Mesendoderm (in vitro differentiated cells): Measurements from ENCODE around the gene CAMKMT.

ENCODE experiments used
- DNase-seq: peaks from one replicate; pipeline ENCODE4 v3.0.0; 2013
- H2AK5ac ChIP-seq: 2 replicates; pipeline ENCODE4 v1.6.1; 2013; ENCODE audit warnings: low read length, inconsistent platforms
- H2BK120ac ChIP-seq: 2 replicates; pipeline ENCODE4 v1.6.1; 2013; ENCODE audit warnings: low read depth, mild to moderate bottlenecking, low read length, moderate library complexity, mixed read lengths
- H2BK15ac ChIP-seq: replicated peaks from 2 replicates; pipeline ENCODE4 v1.6.1; 2013; ENCODE audit warnings: low read depth, mild to moderate bottlenecking, moderate library complexity
- H2BK5ac ChIP-seq: 2 replicates; pipeline ENCODE4 v1.6.1; 2013; ENCODE audit warnings: low read length, inconsistent platforms
- H3K18ac ChIP-seq: 2 replicates; pipeline ENCODE4 v1.6.1; 2013; ENCODE audit warnings: mild to moderate bottlenecking, low read length, mixed read lengths
- H3K23ac ChIP-seq: one replicate; pipeline ENCODE4 v1.6.1; 2013; ENCODE audit warnings: low read length
- H3K27ac ChIP-seq: 2 replicates; pipeline ENCODE4 v1.5.1; 2013; ENCODE audit warnings: low read depth, mild to moderate bottlenecking, inconsistent platforms, low read length, moderate library complexity
- H3K27me3 ChIP-seq: 2 replicates; pipeline ENCODE4 v1.6.1; 2013; ENCODE audit warnings: low read length, control low read depth, mild to moderate bottlenecking, inconsistent platforms; ENCODE audit not compliant: insufficient read depth, poor library complexity
- H3K36me3 ChIP-seq: 2 replicates; pipeline ENCODE4 v1.6.1; 2013; ENCODE audit warnings: low read length, inconsistent platforms; ENCODE audit not compliant: control insufficient read depth, insufficient read depth
- H3K4ac ChIP-seq: one replicate; pipeline ENCODE4 v1.6.1; 2013; ENCODE audit warnings: low read depth, mild to moderate bottlenecking, low read length, moderate library complexity
- H3K4me1 ChIP-seq: 2 replicates; pipeline ENCODE4 v1.6.1; 2013; ENCODE audit warnings: low read depth, low read length, inconsistent platforms; ENCODE audit not compliant: control insufficient read depth
- H3K4me2 ChIP-seq: 2 replicates; pipeline ENCODE4 v1.6.1; 2013; ENCODE audit warnings: low read length
- H3K4me3 ChIP-seq: 2 replicates; pipeline ENCODE4 v1.5.1; 2013; ENCODE audit warnings: mild to moderate bottlenecking, low read length
- H3K56ac ChIP-seq: one replicate; pipeline ENCODE4 v1.6.1; 2013; ENCODE audit warnings: low read length
- H3K79me1 ChIP-seq: 2 replicates; pipeline ENCODE4 v1.6.1; 2013; ENCODE audit warnings: low read length, inconsistent platforms
- H3K79me2 ChIP-seq: 2 replicates; pipeline ENCODE4 v1.6.1; 2013; ENCODE audit warnings: mild to moderate bottlenecking, low read length; ENCODE audit not compliant: control insufficient read depth, insufficient read depth
- H3K9ac ChIP-seq: 2 replicates; pipeline ENCODE4 v1.6.1; 2013; ENCODE audit warnings: low read length, inconsistent platforms
- H4K5ac ChIP-seq: one replicate; pipeline ENCODE4 v1.6.1; 2013; ENCODE audit warnings: low read length
- H4K8ac ChIP-seq: one replicate; pipeline ENCODE4 v1.6.1; 2013; ENCODE audit warnings: low read depth, mild to moderate bottlenecking, control low read depth, low read length, moderate library complexity
- WGBS: extraction: QIAGEN DNeasy Blood & Tissue Kit; methylation state at CpG from one replicate; pipeline ENCODE4 v1.1.7; 2013; ENCODE audit warnings: low lambda C conversion rate, missing lambda C conversion rate; ENCODE audit not compliant: insufficient coverage; ENCODE audit errors: extremely low coverage; 5-methylcytosine and 5-hydroxymethylcytosine counted together

CAMKMT gene

DNA sequence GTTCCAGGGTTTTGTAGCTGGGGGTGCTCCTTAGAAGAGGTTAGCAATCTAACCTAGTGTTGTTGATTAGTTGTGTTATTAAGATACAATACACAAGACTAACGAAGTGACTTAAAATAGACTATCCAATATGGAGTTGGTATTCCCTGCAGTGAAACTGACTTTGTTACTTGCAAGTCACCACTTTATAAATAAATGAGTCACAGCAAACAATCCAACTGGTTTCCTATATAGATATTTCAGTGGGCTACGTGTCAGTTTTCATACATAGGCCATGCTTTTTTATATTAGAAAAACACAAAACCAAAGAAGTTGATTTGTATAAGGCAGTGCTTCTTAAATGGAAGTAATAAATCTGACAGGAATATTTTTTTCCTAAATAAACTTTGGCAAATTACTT, 274.0 kb downstream of the CAMKMT start:
- Histone ChIP-seq H2BK5ac (no peak overlapping the region), H3K4me1 (no peaks in the 10 kb centered on the region), H3K79me1 (no peaks in the 10 kb centered on the region), H2BK120ac (no peak overlapping the region), H4K5ac (no peak overlapping the region), H3K36me3 (no peaks in the 10 kb centered on the region), H3K56ac (no peak overlapping the region), H2AK5ac (no peak overlapping the region), H2BK15ac (no peak overlapping the region), H4K8ac (no peak overlapping the region), H3K23ac (no peak overlapping the region), H3K18ac (no peak overlapping the region), H3K4me3 (no peak overlapping the region), H3K27ac (no peak overlapping the region), H3K4ac (no peak overlapping the region), H3K9ac (no peak overlapping the region), H3K79me2 (no peaks in the 10 kb centered on the region), H3K27me3 (peaks cover under 1% of the 10 kb centered on the region), H3K4me2 (no peak overlapping the region)
- DNase-seq: no peak
- no CpG with 5 or more reads among the region's 2 CpGs for WGBS

DNA sequence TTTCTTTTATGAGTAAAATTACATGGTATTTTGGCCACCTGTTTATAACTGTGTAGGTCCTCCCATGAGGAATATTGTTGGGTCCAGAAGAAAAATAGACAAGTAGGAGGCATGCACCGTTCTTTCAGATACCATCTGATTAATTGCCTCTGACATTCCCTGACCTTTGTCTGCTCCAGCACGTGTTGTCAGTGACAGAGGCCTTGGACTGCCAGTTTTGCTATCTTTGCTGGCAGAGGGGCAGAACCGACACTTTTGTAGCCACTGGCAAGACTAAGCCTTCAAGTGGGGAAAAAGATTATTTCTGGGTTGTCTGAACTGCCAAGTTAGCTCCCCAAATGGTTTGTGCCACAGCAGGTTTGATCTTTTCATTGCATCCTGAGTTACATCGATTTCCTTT, 276.9 kb downstream of the CAMKMT start:
- H3K4ac ChIP-seq: no peak overlapping the region
- no peak overlapping the region for H2AK5ac ChIP-seq
- no peaks in the 10 kb centered on the region for H3K4me1 ChIP-seq
- no peak overlapping the region for H2BK120ac ChIP-seq
- H2BK5ac ChIP-seq: no peak overlapping the region
- peaks cover 2% of the 10 kb centered on the region for H3K27me3 ChIP-seq
- no peak overlapping the region for H3K23ac ChIP-seq
- no peak overlapping the region for H2BK15ac ChIP-seq
- no peak overlapping the region for H4K8ac ChIP-seq
- no peak for DNase-seq
- H3K36me3 ChIP-seq: no peaks in the 10 kb centered on the region
- H3K56ac ChIP-seq: peak overlapping the region; percentile 49
- H3K79me2 ChIP-seq: no peaks in the 10 kb centered on the region
- no peak overlapping the region for H3K27ac ChIP-seq
- H3K4me2 ChIP-seq: no peak overlapping the region
- no peak overlapping the region for H3K18ac ChIP-seq
- H4K5ac ChIP-seq: no peak overlapping the region
- WGBS: no CpG with 5 or more reads among the region's 4 CpGs
- no peaks in the 10 kb centered on the region for H3K79me1 ChIP-seq
- no peak overlapping the region for H3K4me3 ChIP-seq
- no peak overlapping the region for H3K9ac ChIP-seq

DNA sequence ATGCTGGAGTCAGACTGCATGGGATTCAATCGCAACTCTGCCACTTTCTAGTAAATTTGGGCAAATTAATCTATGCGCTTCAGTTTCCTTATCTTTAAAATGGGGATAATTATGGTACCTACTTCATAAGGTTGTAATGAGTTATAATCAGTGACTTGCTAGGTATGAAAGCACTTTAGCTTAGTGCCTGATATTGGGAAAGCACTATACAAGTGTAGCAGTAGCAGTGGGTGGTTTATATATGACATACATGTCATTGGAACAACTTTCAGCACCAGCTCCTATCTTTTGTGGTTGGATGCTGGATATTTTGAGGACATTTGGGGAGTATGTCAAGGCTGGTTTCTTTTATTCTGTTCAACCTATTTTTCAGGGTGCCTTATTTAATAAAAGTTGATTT, 277.7 kb downstream of the CAMKMT start:
- Histone ChIP-seq H2BK5ac (no peak overlapping the region), H3K4me3 (no peak overlapping the region), H3K27ac (no peak overlapping the region), H2BK15ac (no peak overlapping the region), H3K4me1 (no peaks in the 10 kb centered on the region), H4K8ac (no peak overlapping the region), H3K4ac (no peak overlapping the region), H3K56ac (no peak overlapping the region), H2AK5ac (no peak overlapping the region), H3K18ac (no peak overlapping the region), H3K4me2 (no peak overlapping the region), H2BK120ac (no peak overlapping the region), H3K79me2 (no peaks in the 10 kb centered on the region), H3K36me3 (no peaks in the 10 kb centered on the region), H4K5ac (no peak overlapping the region), H3K27me3 (peaks cover 2% of the 10 kb centered on the region), H3K23ac (no peak overlapping the region), H3K79me1 (no peaks in the 10 kb centered on the region), H3K9ac (no peak overlapping the region)
- no peak for DNase-seq
- WGBS: no CpG with 5 or more reads among the region's 2 CpGs

DNA sequence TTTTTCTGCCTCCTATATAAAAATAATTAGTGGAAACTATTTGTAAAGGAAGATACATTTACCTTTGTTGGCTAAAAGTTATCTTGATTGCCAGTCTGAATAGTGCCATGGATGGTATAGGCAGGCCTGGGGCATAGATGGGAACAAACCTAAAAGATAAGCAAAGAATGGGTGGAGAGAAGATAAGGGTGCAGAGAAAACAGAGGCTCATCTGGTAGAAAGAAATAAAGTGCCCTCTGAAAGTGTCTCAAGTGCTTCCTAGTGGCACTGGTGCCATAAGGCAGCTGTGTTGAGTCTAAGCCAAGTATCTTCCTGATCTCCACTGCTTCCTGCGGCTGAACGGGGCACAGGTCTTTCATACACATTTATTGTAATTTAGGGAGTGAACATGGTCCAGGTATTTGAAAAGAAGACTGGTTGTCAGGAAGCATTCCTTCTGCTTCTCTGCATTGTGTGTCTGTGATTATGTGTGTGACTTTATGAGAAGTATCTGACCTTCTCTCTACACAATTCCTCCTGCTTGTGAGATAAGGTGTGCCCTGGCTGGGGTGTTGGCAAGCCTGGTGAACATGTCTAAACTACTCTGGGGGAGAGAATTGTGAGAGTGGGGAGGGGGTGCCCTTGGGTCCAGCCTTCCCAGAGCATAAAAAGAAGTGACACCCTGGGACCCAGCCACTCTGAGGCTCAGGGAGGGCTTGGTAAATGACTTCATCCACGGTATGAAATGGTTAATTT, 280.5 kb downstream of the CAMKMT start:
- Histone ChIP-seq H3K79me2 (no peaks in the 10 kb centered on the region), H2BK15ac (no peak overlapping the region), H3K4ac (no peak overlapping the region), H2BK120ac (no peak overlapping the region), H3K79me1 (no peaks in the 10 kb centered on the region), H3K27me3 (peaks cover 2% of the 10 kb centered on the region), H3K23ac (no peak overlapping the region), H3K27ac (no peak overlapping the region), H3K9ac (no peak overlapping the region), H4K5ac (no peak overlapping the region), H2AK5ac (no peak overlapping the region), H3K4me2 (no peak overlapping the region), H3K4me3 (no peak overlapping the region), H3K56ac (no peak overlapping the region), H4K8ac (no peak overlapping the region), H3K36me3 (no peaks in the 10 kb centered on the region), H3K4me1 (no peaks in the 10 kb centered on the region), H3K18ac (no peak overlapping the region), H2BK5ac (no peak overlapping the region)
- WGBS: no CpG with 5 or more reads among the region's 3 CpGs
- DNase-seq: no peak

DNA sequence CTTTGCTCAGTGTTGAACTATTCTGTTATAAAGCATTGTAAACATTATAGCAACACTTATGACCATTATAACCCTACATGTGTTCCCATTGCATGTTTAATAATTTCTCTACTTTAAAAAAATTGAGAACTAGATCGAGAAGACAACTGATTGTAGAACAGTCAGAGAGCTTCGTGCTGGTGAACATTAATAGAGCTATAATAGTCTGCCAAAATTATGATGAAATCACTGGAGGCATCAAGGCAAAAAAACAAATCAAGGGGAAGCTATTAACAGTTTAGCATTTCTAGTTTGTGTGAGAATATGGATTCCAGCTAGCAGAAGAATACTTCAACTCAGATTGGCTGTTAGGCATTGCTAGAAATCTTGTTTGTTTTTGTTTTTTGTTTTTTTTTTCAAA, 284.2 kb downstream of the CAMKMT start:
- Histone ChIP-seq H4K8ac (no peak overlapping the region), H3K79me2 (no peaks in the 10 kb centered on the region), H3K56ac (no peak overlapping the region), H3K18ac (no peak overlapping the region), H2BK15ac (no peak overlapping the region), H2BK120ac (no peak overlapping the region), H3K4me3 (no peak overlapping the region), H3K4me2 (no peak overlapping the region), H3K23ac (no peak overlapping the region), H3K27me3 (no peaks in the 10 kb centered on the region), H4K5ac (no peak overlapping the region), H2BK5ac (no peak overlapping the region), H3K9ac (no peak overlapping the region), H3K27ac (no peak overlapping the region), H3K36me3 (no peaks in the 10 kb centered on the region), H2AK5ac (no peak overlapping the region), H3K4ac (no peak overlapping the region), H3K79me1 (no peaks in the 10 kb centered on the region), H3K4me1 (no peaks in the 10 kb centered on the region)
- WGBS: no CpG with 5 or more reads among the region's 2 CpGs
- DNase-seq: no peak

DNA sequence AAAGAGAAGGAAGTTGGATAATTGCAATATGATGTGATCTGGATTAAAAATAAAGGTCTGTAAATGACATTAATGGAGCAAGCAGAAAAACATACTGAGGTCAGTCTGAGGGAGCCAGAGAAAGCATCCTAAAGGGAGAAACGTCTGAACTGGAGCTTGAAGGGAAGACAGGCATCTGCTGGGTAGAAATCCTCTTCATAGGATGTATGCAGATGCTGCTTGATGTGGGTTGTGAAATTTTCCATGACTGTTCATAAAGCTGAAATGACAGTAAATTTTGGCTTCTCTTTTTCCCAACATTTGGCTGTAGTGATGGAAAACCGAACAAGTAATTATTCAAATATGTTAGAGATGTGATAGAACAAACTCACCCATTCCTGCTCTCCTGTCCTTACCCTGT, 287.6 kb downstream of the CAMKMT start:
- Histone ChIP-seq H3K9ac (no peak overlapping the region), H3K36me3 (no peaks in the 10 kb centered on the region), H3K23ac (no peak overlapping the region), H3K79me1 (no peaks in the 10 kb centered on the region), H2BK120ac (no peak overlapping the region), H2BK15ac (no peak overlapping the region), H3K27ac (no peak overlapping the region), H4K8ac (no peak overlapping the region), H3K27me3 (no peaks in the 10 kb centered on the region), H3K79me2 (no peaks in the 10 kb centered on the region), H3K4me1 (no peaks in the 10 kb centered on the region), H3K4ac (no peak overlapping the region), H3K56ac (no peak overlapping the region), H4K5ac (no peak overlapping the region), H3K4me3 (no peak overlapping the region), H2BK5ac (no peak overlapping the region), H3K4me2 (no peak overlapping the region), H3K18ac (no peak overlapping the region), H2AK5ac (no peak overlapping the region)
- no peak for DNase-seq
- WGBS: no CpG with 5 or more reads among the region's 2 CpGs
